ENCODE measurements around the gene DLL1.

The DLL1 gene

GRCh38 chr6:170294813-170295509 is 4.1 kb upstream of the DLL1 start:
- no peak for DNase-seq

GRCh38 chr6:170294298-170294730 is 3.4 kb upstream of the DLL1 start:
- DNase-seq = no peak

- no peak for DNase-seq
These were observed 2.7 kb upstream of the DLL1 start for GRCh38 chr6:170293341-170294231.

GRCh38 chr6:170292407-170293158 is 1.7 kb upstream of the DLL1 start:
- peak; percentile 23 for DNase-seq

GRCh38 chr6:170292111-170292406 is 1.2 kb upstream of the DLL1 start:
- DNase-seq = no peak

DNA sequence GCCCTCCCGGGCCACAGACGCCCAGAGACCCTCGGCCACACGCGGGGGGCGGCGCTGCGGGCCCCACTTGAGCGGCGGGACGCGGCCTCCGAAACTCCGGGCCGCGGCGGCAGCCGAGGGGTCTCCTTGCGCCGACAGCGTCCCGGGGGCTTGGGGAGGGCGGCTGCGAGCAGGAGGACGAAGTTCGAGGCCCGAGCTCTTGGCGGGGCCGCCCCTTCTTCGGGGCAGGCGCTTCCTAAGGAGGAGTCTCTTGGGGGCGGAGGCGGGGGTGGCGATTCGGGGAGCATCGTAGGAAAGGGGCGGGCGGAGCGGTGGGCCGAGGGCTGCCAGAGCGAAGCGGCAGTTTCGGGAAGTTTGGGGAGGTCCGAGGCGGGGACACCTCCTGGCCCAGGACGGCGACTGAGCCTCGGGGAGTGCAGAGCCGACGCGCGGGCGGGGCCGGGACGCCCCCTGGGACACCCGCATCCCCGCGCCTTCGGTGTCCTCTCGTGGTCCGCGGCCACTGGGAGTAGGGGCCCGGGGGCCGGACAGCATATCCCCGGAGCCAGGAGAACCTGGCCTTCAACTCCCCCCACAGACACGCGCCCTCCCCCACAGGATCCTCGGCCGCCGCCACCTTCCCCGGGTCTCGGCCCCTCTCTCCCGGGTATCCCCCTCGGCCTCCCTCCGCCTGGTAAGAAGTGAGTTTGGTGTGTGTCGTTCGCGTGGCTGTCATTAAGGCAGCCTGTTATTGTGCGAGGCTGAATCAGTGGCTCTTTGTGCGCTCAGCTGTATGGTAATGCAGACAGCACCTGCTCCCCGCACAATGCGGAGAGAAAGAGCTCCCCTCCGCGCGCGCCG is 613 bp upstream of the DLL1 start:
- peak; percentile 46 for DNase-seq

GRCh38 chr6:170289951-170290295 is 955 bp downstream of the DLL1 start:
- DNase-seq = no peak

GRCh38 chr6:170289180-170289931 is 1.5 kb downstream of the DLL1 start:
- peak; percentile 25 for DNase-seq

- DNase-seq = no peak
These were observed 2.1 kb downstream of the DLL1 start for GRCh38 chr6:170288852-170289179.

DNA sequence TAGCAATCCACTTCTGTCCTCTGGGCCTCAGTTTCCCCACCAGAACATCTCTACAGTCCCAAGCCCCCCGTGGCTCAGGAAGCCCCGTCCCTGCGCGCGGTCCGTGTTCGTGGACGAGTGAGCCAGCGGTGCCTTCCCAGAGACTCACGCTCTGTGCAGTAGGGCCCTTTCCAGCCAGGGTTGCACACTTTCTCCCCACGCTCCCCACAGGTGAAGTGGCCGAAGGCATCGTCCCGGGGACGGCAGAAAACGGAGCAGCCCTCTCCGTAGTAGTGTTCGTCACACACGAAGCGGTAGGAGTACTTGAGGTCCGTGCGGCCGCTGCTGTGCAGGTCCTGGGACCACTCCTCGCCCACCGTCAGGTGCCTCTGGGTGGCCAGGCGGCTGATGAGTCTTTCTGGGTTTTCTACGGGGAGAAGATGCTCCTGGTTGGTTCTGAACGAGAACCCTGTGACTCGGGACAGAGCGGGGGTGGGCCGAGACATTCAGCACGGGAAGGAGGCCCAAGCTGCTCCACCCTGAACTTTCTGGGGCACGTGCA is 2.7 kb downstream of the DLL1 start:
- DNase-seq = no peak

GRCh38 chr6:170287371-170287876 is 3.5 kb downstream of the DLL1 start:
- DNase-seq = no peak

DNA sequence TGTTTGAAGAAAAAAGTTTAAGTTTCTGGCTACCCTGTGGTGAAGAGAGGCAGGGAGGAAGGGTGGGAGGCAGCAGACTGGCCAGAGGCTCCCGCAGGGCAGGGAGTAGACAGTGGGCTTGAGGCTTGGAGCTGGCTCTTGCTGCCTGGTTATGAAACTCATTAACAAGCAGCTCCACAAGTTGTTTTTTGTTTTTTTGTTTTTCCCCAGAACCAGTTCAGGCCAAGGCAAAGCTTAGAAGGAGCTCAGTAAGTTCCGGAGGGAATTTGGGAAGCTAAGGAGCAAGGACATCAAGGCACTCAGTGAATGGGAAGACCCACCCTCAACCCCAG is 4.0 kb downstream of the DLL1 start:
- no peak for DNase-seq

- no peak for DNase-seq
These were observed 4.5 kb downstream of the DLL1 start for GRCh38 chr6:170286246-170286933.

DNA sequence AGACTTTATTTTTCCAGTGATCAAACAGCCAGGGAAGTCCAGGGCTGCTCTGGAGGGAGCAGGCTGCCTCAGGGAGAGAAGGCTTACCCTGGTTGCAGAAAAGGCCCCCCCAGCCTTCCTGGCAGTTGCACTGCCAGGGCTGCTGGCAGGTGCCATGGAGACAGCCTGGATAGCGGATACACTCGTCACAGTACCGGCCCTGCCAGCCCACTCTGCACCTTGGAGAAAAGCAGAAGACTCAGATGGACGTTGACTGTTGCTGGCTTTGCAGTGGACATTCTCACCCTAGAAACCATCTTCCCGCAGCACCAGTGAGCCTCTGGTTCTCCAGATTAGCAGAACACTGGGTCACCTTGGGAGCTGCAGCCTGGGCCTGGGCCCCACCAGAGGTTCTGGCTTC is 5.4 kb downstream of the DLL1 start:
- no peak for DNase-seq

GRCh38 chr6:170284866-170285469 is 5.9 kb downstream of the DLL1 start:
- no peak for DNase-seq

- DNase-seq = no peak
These were observed 6.6 kb downstream of the DLL1 start for GRCh38 chr6:170284126-170284773.

GRCh38 chr6:170283212-170284081 is 7.4 kb downstream of the DLL1 start:
- DNase-seq = no peak

DNA sequence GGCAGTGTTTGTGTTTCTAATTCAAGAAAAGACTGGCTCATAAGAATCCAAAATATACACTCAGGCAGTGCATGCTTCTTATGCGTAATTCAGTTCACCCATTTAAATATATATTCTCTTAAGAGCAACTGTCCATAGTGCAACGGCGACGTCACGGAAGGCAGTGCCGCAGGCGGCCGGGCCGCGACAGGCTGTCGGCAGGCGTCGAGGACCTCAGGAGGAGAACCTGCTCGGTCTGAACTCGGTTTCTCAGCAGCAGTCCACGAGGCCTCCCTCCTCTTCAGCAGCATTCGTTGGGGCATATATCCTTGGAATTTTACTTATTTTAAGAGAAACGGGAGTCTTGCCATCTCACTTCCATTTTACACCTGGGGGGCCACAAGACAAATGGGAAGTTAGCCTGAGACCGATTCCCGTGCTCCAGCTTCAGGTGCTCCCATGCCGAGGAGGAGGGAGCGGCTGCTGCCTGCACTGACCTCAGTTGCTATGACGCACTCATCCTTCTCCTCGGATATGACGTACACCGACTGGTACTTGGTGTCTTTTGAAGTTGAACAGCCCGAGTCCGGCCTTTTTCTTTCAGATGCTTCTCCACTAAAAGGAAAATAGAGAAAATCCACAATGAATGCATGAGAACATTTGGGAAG is 8.2 kb downstream of the DLL1 start:
- DNase-seq = no peak

Measured in CD4-positive, alpha-beta T cell treated with Interleukin-12 subunit alpha and Interleukin-12 subunit beta, for 1 hour (primary cell).